AG04450 (cell line): ENCODE results near the gene CLEC19A. TPM values are rescaled to one million over a fixed set of nuclear protein-coding genes. Genes with fewer than 3 reads are reported as not detected.

Source experiments
- CTCF ChIA-PET: fragments of 300-600, 350-600 bp; formaldehyde crosslinking; extraction: SDS; loops from one replicate; lab custom pipeline; 2022; ENCODE audit warnings: antibody characterized with exemption, inconsistent platforms; lab: Charles Lee
- POLR2A ChIA-PET: fragments of 350-600 bp; formaldehyde crosslinking; extraction: SDS; loops from one replicate; lab custom pipeline; 2021; ENCODE audit warnings: antibody characterized with exemption, inconsistent platforms; lab: Yijun Ruan, JAX
- DNase-seq: peaks from one replicate; pipeline ENCODE4 v3.0.0-alpha.2; 2011; ENCODE audit warnings: low read depth, low spot score
- H3K27ac ChIP-seq: one replicate; pipeline ENCODE4 v1.5.1; 2012; ENCODE audit warnings: low read depth, low read length, control low read depth
- H3K27me3 ChIP-seq: one replicate; pipeline ENCODE4 v1.6.0; 2012; ENCODE audit warnings: low read length; ENCODE audit not compliant: control insufficient read depth, insufficient read depth
- H3K4me3 ChIP-seq: 2 replicates; pipeline ENCODE4 v1.5.1; 2011; ENCODE audit warnings: mild to moderate bottlenecking, low read depth, low read length, control low read depth
- H3K9me3 ChIP-seq: 2 replicates; pipeline ENCODE4 v1.5.1; 2012; ENCODE audit warnings: low read length; ENCODE audit not compliant: control insufficient read depth, insufficient read depth
- CTCF ChIP-seq: IDR thresholded peaks from 2 replicates; pipeline ENCODE4 v1.5.1; 2011; ENCODE audit warnings: low read depth, low read length, control low read depth, inconsistent platforms
- polyA plus RNA-seq: library from polyadenylated mRNA; depleted of rRNA; stranded (reverse); fragments of >200 nt; gene quantifications from 2 replicates; pipeline ENCODE4 v1.2.3, GENCODE V29; 2011

CLEC19A gene
- polyA plus RNA-seq, 1 experiment, result not detected

DNA sequence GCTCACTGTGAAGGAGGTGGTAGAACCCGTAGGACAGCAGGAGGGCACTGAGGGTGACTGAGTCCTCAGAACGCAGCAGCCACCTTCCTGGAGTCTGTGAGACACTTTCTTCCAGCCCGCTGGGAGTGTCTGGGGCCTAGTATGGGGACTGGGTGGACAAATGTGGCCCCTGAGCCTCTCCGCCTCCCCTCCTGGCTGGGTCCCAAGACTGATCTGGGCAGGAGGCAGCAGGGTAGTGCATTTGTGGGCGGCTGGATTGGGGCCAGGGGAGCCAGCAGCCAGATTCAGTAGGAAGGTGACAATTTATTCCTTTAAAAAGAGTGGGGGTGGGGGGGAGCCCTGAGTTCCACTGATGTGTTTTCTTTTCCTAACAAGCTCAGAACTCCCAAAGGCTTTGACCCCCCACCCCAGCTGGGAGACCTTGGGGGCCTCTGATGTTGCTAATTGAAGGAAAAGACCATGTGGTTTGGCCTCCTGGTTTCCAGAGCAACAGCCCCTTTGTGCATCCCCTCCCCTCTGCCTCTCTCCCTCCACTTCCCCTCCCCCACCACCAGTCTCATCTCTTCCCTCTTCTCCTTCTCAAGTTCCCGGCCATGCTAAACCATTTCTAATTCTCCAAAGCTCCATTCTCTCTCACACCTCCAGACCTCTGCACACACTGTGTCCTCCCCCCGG lies 4.4 kb downstream of the CLEC19A start:
- POLR2A ChIA-PET, result no interaction called here
- TF ChIP-seq CTCF, result no peak

DNA sequence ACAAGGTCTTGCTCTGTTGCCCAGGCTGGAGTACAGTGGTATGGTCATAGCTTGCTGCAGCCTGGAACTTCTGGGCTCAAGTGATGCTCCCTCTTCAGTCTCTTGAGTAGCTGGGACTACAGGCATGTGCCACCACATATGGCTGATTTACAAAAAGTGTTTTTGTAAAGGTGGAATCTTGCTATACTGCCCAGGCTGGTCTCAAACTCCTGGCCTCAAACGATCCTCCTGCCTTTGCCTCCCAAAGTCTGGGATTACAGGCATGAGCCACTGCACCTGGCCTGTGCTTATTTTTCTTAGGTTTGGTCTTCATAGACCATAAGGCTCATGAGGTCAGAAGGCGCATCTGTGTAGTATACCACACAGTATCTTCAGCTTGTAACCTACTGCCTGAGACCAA lies 5.3 kb downstream of the CLEC19A start:
- Histone ChIP-seq H3K9me3 (no peaks in the 10 kb centered on the region), H3K27me3 (no peaks in the 10 kb centered on the region), H3K4me3 (no peak overlapping the region), H3K27ac (no peak overlapping the region)
- ChIA-PET POLR2A (no interaction called here), CTCF (no interaction called here)
- TF ChIP-seq CTCF, result no peak
- DNase-seq, result no peak

More for the DNA sequence above, 4.4 kb downstream of the CLEC19A start:
- no peak overlapping the region for H3K4me3 ChIP-seq
- H3K27me3 ChIP-seq, result no peaks in the 10 kb centered on the region
- no peak for DNase-seq
- CTCF ChIA-PET, result no interaction called here
- H3K9me3 ChIP-seq, result no peaks in the 10 kb centered on the region
- H3K27ac ChIP-seq, result no peak overlapping the region

DNA sequence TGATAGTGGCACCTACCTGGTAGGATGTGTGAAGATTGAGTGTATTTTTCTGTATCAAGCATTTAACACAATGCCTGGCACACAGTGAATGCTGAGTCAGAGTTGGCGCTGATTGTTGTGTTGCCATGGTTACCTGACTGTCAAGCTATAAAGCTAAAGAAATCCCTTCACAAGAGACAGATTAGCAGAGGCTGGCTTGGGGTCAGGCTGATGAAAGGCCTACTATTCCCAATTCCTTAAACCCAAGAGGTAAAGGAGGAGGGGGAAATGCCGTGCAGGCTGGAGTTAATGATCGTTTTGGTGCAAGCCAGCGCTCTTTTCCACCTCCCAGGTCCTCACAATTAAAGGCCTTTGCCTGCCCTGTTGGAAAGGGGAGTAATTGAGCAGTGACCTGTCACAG lies 5.9 kb downstream of the CLEC19A start:
- no peaks in the 10 kb centered on the region for H3K9me3 ChIP-seq
- no peak overlapping the region for H3K27ac ChIP-seq
- H3K4me3 ChIP-seq, result no peak overlapping the region
- ChIA-PET CTCF (no interaction called here), POLR2A (no interaction called here)
- H3K27me3 ChIP-seq, result no peaks in the 10 kb centered on the region
- TF ChIP-seq CTCF, result no peak
- DNase-seq, result no peak

DNA sequence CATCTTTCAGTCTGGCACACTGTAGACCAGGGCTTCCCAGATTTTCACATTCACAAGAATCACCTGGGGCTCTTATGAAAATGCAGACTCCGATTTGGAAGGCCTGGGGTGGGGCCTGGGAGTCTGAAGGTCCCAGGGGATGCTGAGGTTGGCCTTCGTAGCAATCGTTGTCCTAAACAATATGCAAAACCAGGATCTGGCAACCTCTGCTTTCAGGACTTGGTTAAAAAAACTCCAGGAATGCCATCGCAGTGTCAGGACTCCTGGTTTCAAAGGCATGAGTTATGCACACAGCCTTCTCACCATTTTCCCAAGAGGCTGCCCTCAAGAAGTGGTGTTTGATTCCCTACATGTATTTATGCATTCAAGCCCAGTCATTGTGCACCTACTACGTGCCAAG lies 6.7 kb downstream of the CLEC19A start:
- POLR2A ChIA-PET, result no interaction called here

More for the DNA sequence above, 6.7 kb downstream of the CLEC19A start:
- Histone ChIP-seq H3K27ac (no peak overlapping the region), H3K9me3 (no peaks in the 10 kb centered on the region), H3K27me3 (no peaks in the 10 kb centered on the region), H3K4me3 (no peak overlapping the region)
- TF ChIP-seq CTCF, result no peak
- DNase-seq, result no peak
- CTCF ChIA-PET, result no interaction called here
